Measurements from ENCODE around the gene CRYBB1. TPM values are rescaled to one million over a fixed set of nuclear protein-coding genes. Genes with fewer than 3 reads are reported as not detected.

The CRYBB1 gene

DNA sequence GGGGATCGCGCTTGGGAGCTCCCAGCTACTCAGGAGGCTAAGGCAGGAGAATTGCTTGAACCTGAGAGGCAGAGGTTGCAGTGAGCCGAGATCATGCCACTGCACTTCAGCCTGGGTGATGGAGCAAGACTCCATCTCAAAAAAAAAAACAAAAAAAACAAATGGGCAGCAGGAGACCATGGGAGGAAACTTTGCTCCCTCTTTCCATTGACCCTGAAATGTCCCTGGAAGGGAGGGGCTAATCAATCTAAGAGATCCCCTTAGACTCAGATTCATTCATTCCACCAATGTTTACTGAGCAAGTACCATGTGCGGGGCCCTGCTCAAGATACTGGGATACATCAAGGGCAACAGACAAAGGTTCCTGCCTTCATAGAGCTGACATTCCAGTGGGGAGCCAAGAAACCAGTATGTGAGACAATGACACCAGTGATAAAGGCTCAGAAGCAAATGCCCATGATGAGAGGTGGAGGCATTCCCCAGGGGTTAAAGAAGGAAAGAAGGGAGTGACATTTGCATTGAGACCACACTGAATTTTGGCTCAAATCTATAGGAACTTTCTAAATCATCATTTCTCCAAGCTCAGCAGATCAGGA, 67.8 kb downstream of the CRYBB1 start:
- H3K79me1 ChIP-seq (replicated peaks; ENCODE audit: low read length, poor library complexity, severe bottlenecking): peaks cover 25% of the 10 kb centered on the region
- no peak overlapping the region for H2BK15ac ChIP-seq (ENCODE audit: low read depth, poor library complexity, severe bottlenecking)
- H3K23ac ChIP-seq (ENCODE audit: low read length in 2 of 2): no peak overlapping the region
- H2AFZ ChIP-seq (ENCODE audit: low read depth, low read length): no peak overlapping the region
- WGBS: 95% methylated on average over 3 of the region's 4 CpGs
- no peak overlapping the region for H2BK120ac ChIP-seq (ENCODE audit: low read depth, low read length)
- no peaks in the 10 kb centered on the region for H3K9me3 ChIP-seq (ENCODE audit: control insufficient read depth, low read length)
- no peak overlapping the region for H2BK12ac ChIP-seq (ENCODE audit: low read length in 2 of 2)
- H3K4me2 ChIP-seq (ENCODE audit: low read length, poor library complexity, severe bottlenecking): no peak overlapping the region
- H2AK5ac ChIP-seq (ENCODE audit: low read length, severe bottlenecking): no peak overlapping the region
- no peak overlapping the region for H3K14ac ChIP-seq (ENCODE audit: low read length in 2 of 2)
- H3K36me3 ChIP-seq (ENCODE audit: control insufficient read depth in 1 of 2, insufficient read depth in 2 of 2, low read depth in 1 of 2, low read length in 2 of 2): no peaks in the 10 kb centered on the region
- no peak overlapping the region for H3K4me3 ChIP-seq (ENCODE audit: insufficient read depth in 1 of 2, low read depth in 1 of 2, low read length in 2 of 2)
- no peak overlapping the region for H3K4ac ChIP-seq (ENCODE audit: low read depth in 1 of 2, low read length in 2 of 2)
- no peak overlapping the region for H3K9ac ChIP-seq (ENCODE audit: low read length)
- peak overlapping the region in 1 of 2 experiments; percentile 71 for H3K18ac ChIP-seq (ENCODE audit: low read depth in 1 of 2, low read length in 2 of 2)
- H3K27ac ChIP-seq (ENCODE audit: low read length, poor library complexity, severe bottlenecking): peak overlapping the region; percentile 10
- H3K27me3 ChIP-seq (ENCODE audit: control insufficient read depth in 1 of 2, insufficient read depth in 1 of 2, low read length in 2 of 2): no peaks in the 10 kb centered on the region
- H4K91ac ChIP-seq (ENCODE audit: low read length): peak overlapping the region; percentile 43
- peaks cover 14% of the 10 kb centered on the region for H3K4me1 ChIP-seq (ENCODE audit: control insufficient read depth, insufficient read depth, low read depth, low read length)
- no peak overlapping the region for H4K8ac ChIP-seq (ENCODE audit: low read length)
- no peak overlapping the region for H2BK5ac ChIP-seq (ENCODE audit: low read depth, low read length, poor library complexity, severe bottlenecking)
- DNase-seq: no peak

Small RNA genes lying within 50 kb of the gene (small RNA-seq; reads per million reads assigned to genes)
- gene MIR548J (ENCODE audit: low read depth) (4.9 reads per million, percentile 53 among the genes with 10 or more reads in this experiment), gene RF01874 (ENCODE audit: low read depth) (not detected)

Measured in mesenchymal stem cell (in vitro differentiated cells and primary cell).